Common myeloid progenitor, CD34-positive (primary cell): Measurements from ENCODE around the gene CCDC152.

Experiments
- CTCF ChIA-PET: fragments of 350-600 bp; sonication (Branson Sonifier 250); formaldehyde crosslinking; loops from one replicate; lab custom pipeline; 2021; ENCODE audit warnings: antibody characterized with exemption; lab: Charles Lee
- POLR2A ChIA-PET: fragments of 350-600 bp; sonication (Branson Sonifier 250); formaldehyde crosslinking; loops from one replicate; lab custom pipeline; 2021; ENCODE audit warnings: antibody characterized with exemption; lab: Charles Lee
- DNase-seq, 3 donors: peaks; one replicate each; pipeline versions ENCODE4 v3.0.0 to v3.0.0-alpha.2; 2013
- H3K27ac ChIP-seq, 2 experiments: 1 replicate in 1 of 2; 2 replicates in 1 of 2; pipeline ENCODE4 v1.7.0; 2013; ENCODE audit warnings: inconsistent platforms in 2 of 2, low read length in 2 of 2, mild to moderate bottlenecking in 2 of 2, low read depth in 1 of 2, moderate library complexity in 1 of 2; ENCODE audit not compliant: severe bottlenecking in 2 of 2, insufficient read depth in 1 of 2, poor library complexity in 1 of 2
- H3K27me3 ChIP-seq, 5 experiments: replicated peaks in 2 of 5; 1 replicate in 3 of 5; 2 replicates in 2 of 5; pipeline versions ENCODE4 v1.6.1 to v1.7.0; 2013; ENCODE audit warnings: low read length in 4 of 5, mild to moderate bottlenecking in 2 of 5, moderate library complexity in 2 of 5, inconsistent platforms in 1 of 5; ENCODE audit not compliant: insufficient read depth in 5 of 5, control insufficient read depth in 4 of 5
- H3K36me3 ChIP-seq, 4 experiments: 1 replicate in 2 of 4; 2 replicates in 2 of 4; pipeline versions ENCODE4 v1.6.1 to v1.7.0; 2013; ENCODE audit warnings: low read length in 3 of 4, control low read depth in 1 of 4, mild to moderate bottlenecking in 1 of 4; ENCODE audit not compliant: control insufficient read depth in 4 of 4, insufficient read depth in 4 of 4
- H3K4me1 ChIP-seq, 4 experiments: 1 replicate in 3 of 4; 2 replicates in 1 of 4; pipeline versions ENCODE4 v1.6.1 to v1.7.1; 2013; ENCODE audit warnings: low read length in 3 of 4, mild to moderate bottlenecking in 3 of 4, control low read depth in 1 of 4, inconsistent platforms in 1 of 4, moderate library complexity in 1 of 4; ENCODE audit not compliant: control insufficient read depth in 4 of 4, insufficient read depth in 4 of 4; ENCODE audit errors: control extremely low read depth in 1 of 4
- H3K4me3 ChIP-seq, 7 experiments: 1 replicate in 4 of 7; 2 replicates in 3 of 7; pipeline versions ENCODE4 v1.5.1 to v1.7.0; 2013; ENCODE audit warnings: mild to moderate bottlenecking in 7 of 7, low read length in 6 of 7, moderate library complexity in 6 of 7, inconsistent platforms in 2 of 7, low read depth in 2 of 7, control low read depth in 1 of 7; ENCODE audit not compliant: insufficient read depth in 4 of 7, control insufficient read depth in 1 of 7; ENCODE audit errors: extremely low read depth in 1 of 7
- H3K9me3 ChIP-seq, 5 experiments: 1 replicate in 4 of 5; 2 replicates in 1 of 5; pipeline versions ENCODE4 v1.6.1 to v1.7.1; 2013; ENCODE audit warnings: low read length in 4 of 5, mild to moderate bottlenecking in 2 of 5, inconsistent platforms in 1 of 5, low read depth in 1 of 5, moderate library complexity in 1 of 5; ENCODE audit not compliant: control insufficient read depth in 4 of 5, insufficient read depth in 2 of 5; ENCODE audit errors: control extremely low read depth in 1 of 5
- WGBS: methylation state at CpG from one replicate; pipeline ENCODE4 v1.1.5; 2013; ENCODE audit not compliant: insufficient coverage; 5-methylcytosine and 5-hydroxymethylcytosine counted together

CCDC152 gene

DNA sequence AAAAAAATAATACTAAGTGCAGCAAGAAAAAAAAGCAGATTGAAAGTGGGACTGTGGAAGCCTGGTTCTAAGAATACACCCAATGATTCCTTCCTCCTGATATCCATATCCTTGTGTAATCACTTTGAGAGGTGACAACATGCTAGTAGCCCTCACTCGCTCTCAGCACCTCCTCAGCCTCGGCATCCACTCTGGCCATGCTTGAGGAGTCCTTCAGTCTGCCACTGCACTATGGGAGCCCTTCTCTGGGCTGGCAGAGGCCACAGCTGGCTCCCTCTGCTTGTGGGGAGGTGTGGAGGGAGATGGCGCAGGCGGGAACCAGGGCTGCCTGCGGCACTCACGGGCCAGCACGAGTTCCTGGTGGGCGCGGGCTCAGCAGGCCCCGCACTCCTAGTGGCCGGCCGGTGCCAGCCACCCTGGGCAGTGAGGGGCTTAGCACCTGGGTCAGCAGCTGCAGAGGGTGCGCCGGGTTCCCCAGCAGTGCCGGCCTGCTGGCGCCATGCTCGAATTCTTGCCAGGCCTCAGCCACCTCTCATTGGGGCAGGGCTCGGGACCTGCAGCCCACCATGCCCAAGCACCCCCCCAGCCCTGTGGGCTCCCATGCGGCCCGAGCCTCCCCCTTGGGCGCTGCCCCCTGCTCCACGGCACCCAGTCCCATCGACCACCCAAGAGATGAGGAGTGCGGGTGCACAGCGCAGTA is 79.6 kb downstream of the CCDC152 start:
- Histone ChIP-seq H3K36me3 (no peaks in the 10 kb centered on the region), H3K9me3 (peaks cover 0 to 2% (median 0%) of the 10 kb centered on the region in 5 experiments), H3K27me3 (no peaks in the 10 kb centered on the region), H3K4me1 (peaks cover 0 to 15% (median 9%) of the 10 kb centered on the region in 4 experiments), H3K4me3 (no peak overlapping the region), H3K27ac (no peak overlapping the region)
- ChIA-PET POLR2A (no interaction called here), CTCF (interaction anchor here (0.7 to 1.7 kb wide), 3 partner anchors 11 to 58 kb away, joined by 3 to 4 read pairs (median 4); no protein-coding TSS in a partner anchor)
- 99% methylated on average over 11 of the region's 25 CpGs for WGBS
- DNase-seq: no peak

DNA sequence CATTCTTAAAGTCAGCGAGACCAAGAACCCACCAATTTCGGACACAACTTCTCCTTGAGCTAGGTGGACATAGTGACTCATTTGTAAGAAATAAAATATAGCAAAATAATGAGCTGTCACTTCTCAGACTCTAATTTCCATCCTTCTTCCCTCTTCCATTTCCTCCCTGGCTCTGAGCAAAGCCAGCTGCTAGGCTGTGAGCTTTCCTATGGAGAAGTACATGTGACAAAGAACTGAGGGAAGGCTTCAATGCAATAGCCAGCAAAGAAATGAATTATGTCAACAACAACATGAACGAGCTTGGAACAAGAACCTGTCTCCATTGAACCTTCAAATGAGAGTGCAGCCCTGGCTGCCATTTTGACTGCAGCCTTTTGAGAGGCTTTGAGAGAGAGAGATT is 81.0 kb downstream of the CCDC152 start:
- H3K27ac ChIP-seq: no peak overlapping the region
- no peak overlapping the region for H3K4me3 ChIP-seq
- WGBS: 90% methylated on average over 1 of the region's 3 CpGs
- peaks cover 0 to 2% (median 0%) of the 10 kb centered on the region in 5 experiments for H3K9me3 ChIP-seq
- H3K4me1 ChIP-seq: peaks cover 0 to 16% (median 9%) of the 10 kb centered on the region in 4 experiments
- ChIA-PET POLR2A (no interaction called here), CTCF (interaction anchor here (1.0 to 1.7 kb wide), 3 partner anchors 10 to 19 kb away, joined by 3 to 4 read pairs (median 3); no protein-coding TSS in a partner anchor)
- H3K36me3 ChIP-seq: no peaks in the 10 kb centered on the region
- DNase-seq: no peak
- H3K27me3 ChIP-seq: no peaks in the 10 kb centered on the region

DNA sequence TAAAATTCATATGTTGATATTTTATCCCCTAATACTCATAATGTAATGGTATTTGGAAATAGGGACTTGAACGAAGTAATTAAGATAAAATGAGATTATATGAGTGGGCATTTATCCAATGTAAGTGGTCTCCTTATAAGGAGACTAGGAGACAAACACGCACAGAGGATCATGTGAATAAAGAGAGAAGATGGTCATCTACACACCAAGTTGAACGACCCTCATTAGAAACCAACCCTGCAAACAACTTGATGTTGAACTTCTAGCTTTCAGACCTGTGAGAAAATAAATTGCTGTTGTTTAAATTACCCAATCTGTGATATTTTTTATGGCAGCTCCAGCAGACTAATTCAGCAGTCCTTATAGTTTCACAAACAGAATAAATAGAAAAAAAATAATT is 82.6 kb downstream of the CCDC152 start:
- WGBS: no CpG with 5 or more reads among the region's 3 CpGs
- ChIA-PET POLR2A (no interaction called here), CTCF (no interaction called here)
- Histone ChIP-seq H3K9me3 (peaks cover 0 to 12% (median 2%) of the 10 kb centered on the region in 5 experiments), H3K4me3 (no peak overlapping the region), H3K36me3 (no peaks in the 10 kb centered on the region), H3K4me1 (peaks cover 0 to 16% (median 9%) of the 10 kb centered on the region in 4 experiments), H3K27me3 (no peaks in the 10 kb centered on the region), H3K27ac (no peak overlapping the region)
- no peak for DNase-seq

DNA sequence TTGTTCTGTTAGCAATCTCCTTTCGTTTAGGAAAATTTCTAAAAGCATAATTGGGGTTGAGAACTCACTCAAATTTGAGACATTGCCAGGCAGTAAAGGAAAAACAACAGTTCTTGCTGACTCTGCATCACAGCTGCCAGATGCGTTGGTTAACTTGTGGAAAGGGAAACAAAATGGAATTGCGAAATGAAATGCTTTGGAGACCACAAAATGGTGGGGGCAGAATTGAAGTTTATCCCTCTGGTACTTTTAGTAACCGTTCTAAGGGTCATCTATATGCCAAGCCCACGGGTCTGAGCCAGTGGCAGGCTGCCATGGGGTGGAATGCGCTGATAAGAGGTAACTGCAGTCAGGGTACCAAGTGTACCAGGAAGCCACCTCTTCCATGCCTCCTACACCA is 83.7 kb downstream of the CCDC152 start:
- POLR2A ChIA-PET: no interaction called here
- 7% methylated on average over 4 of the region's 6 CpGs for WGBS
- peaks cover 0 to 16% (median 9%) of the 10 kb centered on the region in 4 experiments for H3K4me1 ChIP-seq
- H3K27ac ChIP-seq: peak overlapping the region in 1 of 2 experiments; percentile 36
- peak overlapping the region in 3 of 7 experiments; percentile 16 to 56 (median 41) for H3K4me3 ChIP-seq
- CTCF ChIA-PET: interaction anchor here (0.7 to 1.5 kb wide), 3 partner anchors 16 to 69 kb away, joined by 3 to 5 read pairs (median 3); no protein-coding TSS in a partner anchor
- peak; percentile 45 to 79 (median 75) for DNase-seq
- peaks cover 0 to 11% (median 1%) of the 10 kb centered on the region in 5 experiments for H3K9me3 ChIP-seq
- no peaks in the 10 kb centered on the region for H3K27me3 ChIP-seq
- H3K36me3 ChIP-seq: no peaks in the 10 kb centered on the region

DNA sequence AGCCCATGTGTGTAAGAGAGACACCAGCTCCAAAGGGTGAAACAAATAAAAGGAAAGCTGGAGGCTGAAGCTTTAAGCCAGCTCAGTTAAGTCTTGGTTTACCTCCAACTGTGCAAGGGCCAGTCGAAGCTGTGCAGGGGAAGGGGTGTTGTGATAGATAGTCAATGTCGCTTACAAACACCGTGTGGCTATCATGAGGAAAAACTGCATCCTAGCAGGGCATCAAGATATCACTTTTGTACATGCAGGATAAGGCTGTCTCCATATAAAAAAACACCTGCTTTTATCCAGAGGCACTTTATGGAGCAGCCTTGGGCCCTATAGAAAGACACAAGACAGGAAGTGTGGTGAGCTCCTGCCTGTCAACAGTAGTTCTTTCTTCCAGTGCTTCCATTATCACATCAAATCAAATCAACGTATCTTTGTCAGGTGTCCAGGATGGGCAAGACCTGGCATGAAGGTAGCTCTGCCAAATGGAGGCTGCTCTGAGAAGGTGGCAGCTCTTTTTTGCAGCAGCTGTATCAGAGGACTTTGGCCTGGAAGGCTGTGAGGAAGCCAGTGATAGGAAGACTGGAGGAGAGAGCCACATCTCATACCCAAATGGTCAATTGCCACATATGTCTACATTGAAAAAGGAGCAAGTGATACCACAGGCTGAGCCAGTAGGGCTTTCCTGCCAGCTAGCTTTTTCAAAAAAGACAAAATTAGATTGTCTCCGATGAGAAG is 84.4 kb downstream of the CCDC152 start:
- Histone ChIP-seq H3K4me3 (peak overlapping the region in 1 of 7 experiments; percentile 41), H3K27me3 (no peaks in the 10 kb centered on the region), H3K9me3 (peaks cover 0 to 11% (median 1%) of the 10 kb centered on the region in 5 experiments), H3K4me1 (peaks cover 0 to 16% (median 9%) of the 10 kb centered on the region in 4 experiments), H3K36me3 (no peaks in the 10 kb centered on the region), H3K27ac (peak overlapping the region in 1 of 2 experiments; percentile 36)
- ChIA-PET CTCF (interaction anchor here (0.7 to 1.5 kb wide), 4 partner anchors 15 to 68 kb away, joined by 3 to 5 read pairs (median 4); no protein-coding TSS in a partner anchor), POLR2A (interaction anchor here (0.6 kb wide), 1 partner anchor 25 kb away, joined by 4 read pairs; no protein-coding TSS in a partner anchor)
- DNase-seq: no peak
- 84% methylated on average over 2 of the region's 5 CpGs for WGBS

DNA sequence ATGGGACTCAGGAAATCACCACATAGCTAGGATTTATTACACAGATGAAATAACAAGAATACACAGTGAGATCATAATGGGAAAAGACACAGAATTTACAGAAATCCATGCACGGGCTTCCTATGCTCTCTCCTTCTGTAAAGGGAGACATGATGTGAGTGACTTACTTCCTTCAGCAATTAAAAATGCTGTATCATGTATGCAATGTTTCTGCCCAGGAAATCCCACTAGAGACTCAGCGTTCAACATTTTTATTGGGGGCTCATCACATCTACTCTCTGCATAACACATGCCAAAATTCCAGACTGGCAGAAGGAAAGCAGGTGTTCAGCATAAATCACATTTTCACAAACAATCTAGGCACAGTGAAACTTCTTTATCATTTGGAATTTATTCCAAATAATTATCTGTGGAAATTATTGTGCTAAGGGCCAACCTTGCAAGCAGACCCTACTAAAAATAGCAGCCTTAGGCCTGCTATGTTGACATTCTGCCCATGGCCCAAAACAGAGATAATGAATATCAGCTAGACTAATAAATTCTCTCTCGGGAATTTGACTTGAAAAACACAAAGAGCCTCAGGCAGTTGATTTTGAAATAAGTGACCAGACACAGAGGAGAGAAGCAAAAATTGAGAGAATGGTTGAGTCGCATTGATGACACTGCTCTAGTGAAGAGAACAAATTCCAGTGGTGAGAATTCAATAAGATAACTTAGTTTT is 86.5 kb downstream of the CCDC152 start:
- H3K4me3 ChIP-seq: no peak overlapping the region
- 100% methylated on average over 3 of the region's 4 CpGs for WGBS
- H3K27me3 ChIP-seq: no peaks in the 10 kb centered on the region
- DNase-seq: no peak
- ChIA-PET POLR2A (no interaction called here), CTCF (no interaction called here)
- no peaks in the 10 kb centered on the region for H3K36me3 ChIP-seq
- H3K4me1 ChIP-seq: peaks cover 0 to 16% (median 9%) of the 10 kb centered on the region in 4 experiments
- H3K9me3 ChIP-seq: peaks cover 0 to 11% (median 1%) of the 10 kb centered on the region in 5 experiments
- no peak overlapping the region for H3K27ac ChIP-seq
